AG09309 (cell line): Measurements from ENCODE around the gene CHST4.

Experiments used
- DNase-seq: peaks from one replicate; pipeline ENCODE4 v3.0.0-alpha.2; 2010; ENCODE audit warnings: low read depth
- H3K4me3 ChIP-seq: 2 replicates; pipeline ENCODE4 v1.5.1; 2011; ENCODE audit warnings: mild to moderate bottlenecking, low read depth, low read length, moderate library complexity; ENCODE audit not compliant: control insufficient read depth
- TF ChIP-seq, protein P1 (sequence below): IDR thresholded peaks from 2 replicates; pipeline ENCODE4 v1.5.1; 2011; ENCODE audit warnings: mild to moderate bottlenecking, low read depth, low read length, inconsistent platforms; ENCODE audit not compliant: insufficient read depth, control insufficient read depth; ENCODE audit errors: missing control alignments

CHST4 gene

GRCh38 chr16:71489122-71489521, 37.1 kb upstream of the CHST4 start, which contains the start of gene ZNF19:
ZNF19 (minus strand) TSS chr16:71489324; CDS start chr16:71482114, 7,210 bp downstream.
- H3K4me3 ChIP-seq = no peak within 1 kb of the TSS
- TF ChIP-seq, protein P1, sequence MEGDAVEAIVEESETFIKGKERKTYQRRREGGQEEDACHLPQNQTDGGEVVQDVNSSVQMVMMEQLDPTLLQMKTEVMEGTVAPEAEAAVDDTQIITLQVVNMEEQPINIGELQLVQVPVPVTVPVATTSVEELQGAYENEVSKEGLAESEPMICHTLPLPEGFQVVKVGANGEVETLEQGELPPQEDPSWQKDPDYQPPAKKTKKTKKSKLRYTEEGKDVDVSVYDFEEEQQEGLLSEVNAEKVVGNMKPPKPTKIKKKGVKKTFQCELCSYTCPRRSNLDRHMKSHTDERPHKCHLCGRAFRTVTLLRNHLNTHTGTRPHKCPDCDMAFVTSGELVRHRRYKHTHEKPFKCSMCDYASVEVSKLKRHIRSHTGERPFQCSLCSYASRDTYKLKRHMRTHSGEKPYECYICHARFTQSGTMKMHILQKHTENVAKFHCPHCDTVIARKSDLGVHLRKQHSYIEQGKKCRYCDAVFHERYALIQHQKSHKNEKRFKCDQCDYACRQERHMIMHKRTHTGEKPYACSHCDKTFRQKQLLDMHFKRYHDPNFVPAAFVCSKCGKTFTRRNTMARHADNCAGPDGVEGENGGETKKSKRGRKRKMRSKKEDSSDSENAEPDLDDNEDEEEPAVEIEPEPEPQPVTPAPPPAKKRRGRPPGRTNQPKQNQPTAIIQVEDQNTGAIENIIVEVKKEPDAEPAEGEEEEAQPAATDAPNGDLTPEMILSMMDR = no peak
- no peak for DNase-seq

DNA sequence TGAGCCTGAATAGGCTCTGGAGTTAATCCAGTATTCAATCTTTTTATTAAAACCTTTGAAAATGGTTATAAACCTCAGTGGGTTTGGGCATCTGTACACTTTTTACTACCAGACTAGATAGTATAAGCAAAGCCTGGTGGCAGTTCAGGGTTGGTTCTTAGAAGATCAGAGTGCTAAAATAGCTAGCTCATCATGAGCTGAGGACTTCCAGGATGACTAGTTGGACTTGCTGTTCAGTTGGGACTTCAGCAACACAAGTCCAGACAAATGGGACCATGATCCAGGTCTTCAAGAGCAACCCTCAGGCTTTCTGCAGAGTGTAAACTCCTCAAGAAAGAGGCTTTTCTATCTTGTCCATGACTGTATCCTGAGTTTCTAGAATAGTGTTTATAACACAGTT, 35.9 kb upstream of the CHST4 start:
- TF ChIP-seq, protein P1 = no peak
- no peak overlapping the region for H3K4me3 ChIP-seq
- DNase-seq = no peak

GRCh38 chr16:71491054-71491453, 35.2 kb upstream of the CHST4 start:
- no peak for DNase-seq
- no peak overlapping the region for H3K4me3 ChIP-seq
- TF ChIP-seq, protein P1 = no peak

GRCh38 chr16:71492786-71493185, 33.4 kb upstream of the CHST4 start:
- TF ChIP-seq, protein P1 = no peak
- no peak overlapping the region for H3K4me3 ChIP-seq
- DNase-seq = no peak

- DNase-seq = no peak
- H3K4me3 ChIP-seq = no peak overlapping the region
- TF ChIP-seq, protein P1 = no peak
Observed at GRCh38 chr16:71493213-71493612, 33.0 kb upstream of the CHST4 start.

- no peak for DNase-seq
- H3K4me3 ChIP-seq = no peak overlapping the region
- TF ChIP-seq, protein P1 = no peak
Observed at GRCh38 chr16:71498031-71498430, 28.2 kb upstream of the CHST4 start.
